Activated T-helper 1 cell treated with anti-CD3 and anti-CD28 coated beads, Interleukin-2, amount 50 U/mL, for 16 hours (primary cell): ENCODE data around the gene RASSF4.
A peak's percentile ranks its signal among the peaks of the same experiment; 100 is the strongest.

Experiments
- DNase-seq, 2 donors: peaks; one replicate each; pipeline ENCODE4 v3.0.0-alpha.2; 2020; ENCODE audit warnings: low read depth in 1 of 2, low spot score in 1 of 2

Gene RASSF4

DNA sequence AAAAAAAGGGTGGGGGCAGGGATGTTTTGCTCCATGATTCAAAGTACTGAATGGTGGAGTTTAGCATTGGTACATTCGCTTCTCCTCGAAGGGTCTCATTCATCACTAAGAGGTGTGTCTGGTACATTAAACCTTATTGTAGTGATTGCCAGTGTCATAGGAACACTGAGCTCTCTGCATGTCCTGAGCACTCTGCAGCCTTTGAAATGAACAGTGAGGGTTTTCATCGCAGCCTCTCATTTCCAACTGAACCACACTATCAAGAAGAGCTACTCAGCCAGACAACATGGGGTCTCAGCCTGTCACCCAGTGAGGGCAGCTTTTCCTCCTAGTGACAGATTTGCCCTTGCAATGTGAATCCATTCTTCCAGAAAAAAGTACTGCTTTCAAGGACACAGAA, 26.6 kb downstream of the RASSF4 start:
- no peak for DNase-seq

DNA sequence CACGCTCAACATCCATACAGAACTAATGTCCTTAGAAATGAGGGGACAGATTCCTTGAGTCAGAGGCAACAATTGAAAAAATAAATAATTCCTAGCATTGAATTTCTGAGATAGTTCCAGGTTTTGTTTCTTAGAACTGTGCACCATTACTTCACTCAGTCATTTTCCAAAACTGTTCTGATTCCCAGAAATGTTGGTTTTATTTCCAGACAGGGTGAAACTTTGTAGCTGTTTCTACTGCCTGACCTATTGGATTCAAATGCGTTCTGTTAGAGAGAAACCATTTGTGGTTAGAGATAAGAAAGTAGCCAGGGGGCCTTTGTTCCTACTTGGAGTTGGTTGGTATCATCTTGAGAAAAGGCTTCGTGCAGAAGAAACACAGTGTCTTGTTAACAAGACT, 27.1 kb downstream of the RASSF4 start:
- DNase-seq: no peak

DNA sequence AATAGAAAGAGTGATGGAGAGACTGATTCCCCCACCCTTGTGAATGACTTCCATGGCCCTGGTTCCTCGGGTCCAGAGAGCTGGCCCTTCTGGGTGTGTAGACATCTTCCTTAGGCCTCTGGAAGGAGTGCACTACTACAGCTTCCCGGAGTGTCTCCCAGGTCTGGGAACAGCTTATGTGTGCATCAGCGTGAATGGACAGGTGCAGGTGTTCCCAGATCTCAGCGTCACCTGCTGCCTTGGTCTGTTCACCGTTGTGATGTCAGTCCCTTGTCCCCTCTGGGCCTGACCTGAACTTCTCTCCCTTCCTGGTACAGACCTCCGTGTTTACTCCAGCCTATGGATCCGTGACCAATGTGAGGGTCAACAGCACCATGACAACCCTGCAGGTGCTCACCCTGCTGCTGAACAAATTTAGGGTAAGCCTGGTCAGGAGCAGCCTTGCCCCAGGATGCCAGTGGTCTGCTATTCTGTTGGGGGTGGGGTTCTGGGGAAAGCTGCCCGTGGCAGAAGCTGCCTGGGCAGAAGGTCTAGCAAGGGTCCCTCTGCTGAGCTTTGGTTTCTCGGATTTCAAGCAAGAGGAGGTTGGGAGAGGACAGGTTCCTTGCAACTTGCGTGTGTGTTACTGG, 29.5 kb downstream of the RASSF4 start:
- no peak for DNase-seq

DNA sequence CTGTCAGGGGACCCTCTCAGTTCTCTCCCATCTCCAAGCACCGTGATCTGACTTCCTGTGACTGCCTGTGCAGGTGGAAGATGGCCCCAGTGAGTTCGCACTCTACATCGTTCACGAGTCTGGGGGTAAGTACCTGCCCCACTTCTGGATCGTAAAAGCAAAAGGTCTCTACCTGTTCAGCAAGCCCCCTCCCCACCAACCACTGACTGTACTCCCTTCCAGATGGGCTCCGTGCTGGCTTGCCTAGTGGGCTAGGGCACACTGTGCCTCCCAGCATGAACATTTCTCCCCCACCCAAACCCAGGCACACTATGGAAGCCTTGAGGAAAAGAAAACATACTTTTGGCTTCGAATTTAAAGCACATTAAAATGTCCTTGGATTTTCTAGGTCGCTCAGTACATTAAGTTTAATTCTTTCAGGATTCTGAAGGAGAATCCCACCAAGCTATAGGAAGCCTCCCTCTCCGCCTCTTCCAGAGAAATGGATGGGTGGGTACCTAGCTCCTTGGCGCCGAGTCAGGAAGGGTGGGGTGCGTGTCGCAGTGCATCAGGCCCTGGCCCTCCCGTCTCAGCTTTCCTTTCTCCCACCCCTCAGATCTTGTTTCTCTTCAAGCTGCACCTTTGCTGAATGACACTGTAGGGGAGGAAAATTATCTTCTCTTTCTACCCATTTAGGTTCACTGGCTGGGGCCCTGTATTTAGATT, 30.1 kb downstream of the RASSF4 start:
- DNase-seq: no peak

DNA sequence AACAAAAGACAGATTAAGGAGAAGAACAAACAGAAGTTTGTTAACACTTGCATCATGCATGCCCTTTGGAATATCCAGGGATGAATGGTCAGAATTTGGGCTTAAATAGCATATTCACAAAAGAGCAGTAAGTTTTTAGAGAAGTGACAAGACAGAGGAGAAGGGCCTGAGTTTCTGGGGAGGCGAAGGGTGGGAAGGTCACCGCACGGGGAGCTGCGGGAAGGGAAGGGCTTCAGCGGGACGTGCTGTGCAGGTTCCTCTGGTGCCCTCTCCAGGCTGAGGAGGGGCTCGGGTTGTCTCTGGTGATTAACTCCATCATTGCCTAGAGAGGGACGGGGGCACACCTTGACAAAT, 30.7 kb downstream of the RASSF4 start:
- DNase-seq: no peak

DNA sequence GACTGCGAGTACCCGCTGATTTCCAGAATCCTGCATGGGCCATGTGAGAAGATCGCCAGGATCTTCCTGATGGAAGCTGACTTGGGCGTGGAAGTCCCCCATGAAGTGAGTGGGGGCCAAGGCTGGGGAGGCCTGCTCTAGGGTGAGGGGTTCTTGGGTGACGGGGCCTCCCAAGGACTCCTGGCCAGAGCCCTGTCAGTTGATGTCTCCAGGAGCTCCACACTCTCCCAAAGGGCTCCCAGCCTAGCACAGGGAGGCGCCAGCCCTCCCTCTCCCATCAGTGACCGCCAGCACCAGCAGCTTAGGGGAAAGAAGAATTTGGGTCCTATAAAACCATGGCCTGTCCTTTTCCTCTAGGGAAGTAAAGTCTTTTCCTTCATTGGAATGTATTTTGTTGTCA, 31.4 kb downstream of the RASSF4 start:
- no peak for DNase-seq

DNA sequence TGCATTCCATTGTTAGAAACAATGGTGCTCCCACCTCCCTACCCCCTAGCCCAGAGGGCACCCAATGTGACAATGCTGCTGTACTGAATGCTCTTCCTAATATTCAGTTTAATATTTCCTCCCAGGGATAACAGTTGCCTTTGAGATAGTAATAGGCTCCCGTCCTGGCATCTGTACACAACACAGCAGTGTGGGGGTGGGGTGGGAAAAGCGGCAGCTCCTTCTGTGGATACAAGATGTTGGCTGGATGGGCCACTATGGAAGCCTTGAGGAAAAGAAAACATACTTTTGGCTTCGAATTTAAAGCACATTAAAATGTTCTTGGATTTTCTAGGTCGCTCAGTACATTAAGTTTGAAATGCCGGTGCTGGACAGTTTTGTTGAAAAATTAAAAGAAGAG, 32.0 kb downstream of the RASSF4 start:
- no peak for DNase-seq

DNA sequence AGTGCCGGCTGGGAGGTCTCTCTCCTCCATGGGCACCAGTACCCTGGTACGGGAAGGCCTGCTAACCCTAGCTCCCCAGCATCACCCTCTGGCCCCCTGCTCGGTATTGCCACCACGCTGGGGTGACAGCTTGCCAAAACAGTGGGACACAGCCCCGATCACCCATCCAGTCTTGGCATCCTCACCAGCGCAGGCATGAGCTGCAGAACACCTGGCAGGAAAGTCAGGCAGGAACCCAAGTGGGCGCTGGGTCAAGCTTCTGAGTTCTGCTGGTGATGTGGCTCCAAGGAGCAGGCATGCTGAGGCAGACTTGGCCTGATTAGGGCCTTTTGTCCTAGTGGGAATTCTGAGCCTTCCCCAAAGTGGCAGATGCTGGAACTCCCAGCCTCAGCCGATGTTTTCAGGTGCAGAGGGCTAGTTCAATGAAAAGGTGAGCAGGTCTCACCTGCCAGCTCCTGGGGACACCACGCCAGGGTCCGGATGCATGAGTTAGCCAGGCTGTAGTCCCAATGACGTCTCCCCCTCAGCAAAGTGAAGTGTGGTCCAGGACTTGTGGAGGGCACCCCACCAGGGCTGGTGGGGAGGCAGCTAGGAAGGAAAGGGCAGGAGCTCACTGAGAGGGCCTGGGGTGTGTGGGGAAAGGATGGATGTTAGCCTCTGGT, 32.6 kb downstream of the RASSF4 start:
- no peak for DNase-seq

DNA sequence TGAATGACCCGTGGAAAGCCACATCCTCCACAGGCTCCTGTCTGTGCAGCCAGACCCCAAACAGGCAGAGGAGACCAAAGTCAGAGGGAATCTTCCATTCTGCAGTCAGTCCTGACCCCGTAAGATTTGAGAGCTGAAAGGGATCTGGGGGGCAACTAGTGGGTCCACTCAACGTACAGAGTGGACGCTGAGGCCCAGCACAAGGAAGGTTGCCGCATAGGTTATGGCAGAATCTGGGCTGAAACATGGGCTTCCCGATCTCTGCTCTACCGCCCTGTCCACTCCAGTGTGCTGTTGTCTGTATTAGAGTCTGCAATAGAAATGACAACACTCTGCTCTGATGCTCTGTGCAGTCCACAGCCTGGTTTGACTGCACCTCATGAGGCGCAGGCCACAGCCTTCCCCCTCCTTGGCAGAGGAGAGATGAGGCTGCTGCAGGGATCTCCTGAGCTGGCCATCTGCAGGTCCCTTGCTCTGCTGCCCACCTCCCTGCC, 33.2 kb downstream of the RASSF4 start:
- DNase-seq: no peak

DNA sequence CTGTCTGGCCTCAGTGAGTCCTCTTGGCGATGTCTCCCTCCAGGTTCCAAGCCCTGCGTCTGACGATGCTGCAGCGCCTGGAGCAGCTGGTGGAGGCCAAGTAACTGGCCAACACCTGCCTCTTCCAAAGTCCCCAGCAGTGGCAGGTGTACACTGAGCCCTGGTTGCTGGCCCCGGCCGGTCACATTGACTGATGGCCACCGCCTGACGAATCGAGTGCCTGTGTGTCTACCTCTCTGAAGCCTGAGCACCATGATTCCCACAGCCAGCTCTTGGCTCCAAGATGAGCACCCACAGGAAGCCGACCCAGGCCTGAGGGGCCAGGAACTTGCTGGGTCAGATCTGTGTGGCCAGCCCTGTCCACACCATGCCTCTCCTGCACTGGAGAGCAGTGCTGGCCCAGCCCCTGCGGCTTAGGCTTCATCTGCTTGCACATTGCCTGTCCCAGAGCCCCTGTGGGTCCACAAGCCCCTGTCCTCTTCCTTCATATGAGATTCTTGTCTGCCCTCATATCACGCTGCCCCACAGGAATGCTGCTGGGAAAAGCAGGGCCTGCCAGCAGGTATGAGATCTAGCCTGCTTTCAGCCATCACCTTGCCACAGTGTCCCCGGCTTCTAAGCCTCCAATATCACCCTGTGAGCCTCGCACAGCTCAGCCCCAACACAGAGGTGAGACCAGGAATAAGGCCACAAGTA, 33.8 kb downstream of the RASSF4 start:
- DNase-seq: no peak

DNA sequence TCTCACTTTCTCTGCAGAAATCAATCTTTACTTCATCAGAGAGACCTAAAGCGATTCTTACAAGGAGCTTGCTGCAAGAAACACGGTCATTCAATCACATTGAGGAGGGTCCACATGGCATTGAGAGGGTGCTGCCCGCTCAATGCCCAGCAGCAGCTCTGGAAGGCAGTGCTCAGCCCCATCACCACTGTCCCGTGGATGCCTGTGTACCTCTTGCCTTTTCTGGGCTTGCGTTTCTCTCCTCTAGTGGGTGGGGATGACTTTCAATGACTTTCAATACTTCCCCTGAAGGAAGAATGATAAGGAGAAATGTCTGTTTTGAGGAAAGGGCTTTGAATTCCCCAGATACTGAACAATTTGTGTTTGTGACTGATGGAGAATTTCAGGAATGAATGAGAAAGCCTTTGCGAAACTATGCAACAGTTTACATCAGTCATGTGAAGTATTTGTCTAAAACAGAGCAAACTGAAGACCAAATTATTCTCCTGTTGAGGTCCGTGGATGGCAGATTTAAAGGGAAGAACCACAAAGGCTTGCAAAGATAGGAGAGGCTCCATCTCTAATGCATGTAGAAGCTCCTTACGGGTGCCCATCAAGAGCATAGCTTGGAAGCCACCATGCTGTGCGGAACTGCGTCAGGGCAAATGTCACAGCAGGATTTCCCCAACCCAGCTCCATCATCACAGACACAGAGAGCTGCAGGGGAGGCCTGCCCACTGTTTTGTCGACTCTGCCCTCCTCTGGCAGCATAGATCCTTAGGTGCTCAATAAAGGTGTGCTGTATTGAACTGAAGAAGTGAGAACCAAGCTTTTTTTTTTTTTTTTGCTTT, 34.5 kb downstream of the RASSF4 start:
- DNase-seq: no peak

DNA sequence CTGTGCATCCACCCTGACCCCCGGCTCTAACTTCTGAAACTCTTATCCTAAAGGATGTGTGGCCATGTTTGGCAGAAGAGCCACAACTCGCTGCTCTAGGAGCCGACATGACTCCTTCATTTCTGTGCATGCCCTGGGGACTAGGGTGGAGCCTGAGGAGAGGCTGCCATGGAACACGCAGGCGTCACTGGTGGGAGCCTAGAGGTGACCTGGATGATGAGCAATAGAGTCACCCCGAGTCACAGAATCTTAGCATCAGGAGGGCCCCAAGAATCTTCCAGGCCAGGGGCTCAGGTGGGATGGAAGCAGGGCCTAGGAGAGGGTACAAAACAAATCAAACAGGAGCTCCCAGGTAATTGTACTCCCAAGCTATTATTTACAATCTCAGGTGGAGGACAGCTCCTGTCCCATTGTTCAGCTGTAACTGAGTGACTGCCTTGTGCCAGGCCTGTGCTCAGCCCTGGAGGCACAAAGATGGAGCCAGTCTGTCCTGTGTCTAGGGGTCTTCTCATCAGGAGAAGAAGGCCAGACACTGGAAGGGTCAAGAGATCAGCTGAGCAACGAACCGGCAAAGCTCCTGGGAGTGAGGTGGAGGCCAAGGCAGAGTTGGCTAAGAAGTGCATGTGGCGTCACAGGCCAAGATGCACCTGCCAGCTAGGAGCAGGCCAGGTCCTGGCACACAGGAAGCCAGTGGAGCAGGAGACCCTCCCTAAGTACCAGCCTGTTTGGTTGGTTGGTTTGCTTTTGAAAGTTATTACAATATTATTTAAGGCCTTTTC, 35.3 kb downstream of the RASSF4 start:
- DNase-seq: no peak

DNA sequence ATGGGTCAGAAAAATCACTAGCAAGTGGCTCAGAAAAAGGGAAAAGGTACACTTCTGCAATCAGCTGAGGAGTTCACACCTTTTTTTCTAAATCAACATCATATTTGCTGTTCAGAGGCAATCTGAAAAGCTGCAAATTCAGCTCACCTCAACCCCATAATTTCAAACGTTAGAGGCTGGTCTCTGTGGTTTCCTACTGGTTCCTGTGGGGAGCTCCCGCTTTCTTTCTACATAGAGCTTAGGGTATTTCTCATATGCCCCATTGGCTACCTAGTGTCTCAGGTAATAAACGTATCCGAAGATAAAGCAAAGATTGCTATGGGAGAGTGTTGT, 35.9 kb downstream of the RASSF4 start:
- DNase-seq: no peak

DNA sequence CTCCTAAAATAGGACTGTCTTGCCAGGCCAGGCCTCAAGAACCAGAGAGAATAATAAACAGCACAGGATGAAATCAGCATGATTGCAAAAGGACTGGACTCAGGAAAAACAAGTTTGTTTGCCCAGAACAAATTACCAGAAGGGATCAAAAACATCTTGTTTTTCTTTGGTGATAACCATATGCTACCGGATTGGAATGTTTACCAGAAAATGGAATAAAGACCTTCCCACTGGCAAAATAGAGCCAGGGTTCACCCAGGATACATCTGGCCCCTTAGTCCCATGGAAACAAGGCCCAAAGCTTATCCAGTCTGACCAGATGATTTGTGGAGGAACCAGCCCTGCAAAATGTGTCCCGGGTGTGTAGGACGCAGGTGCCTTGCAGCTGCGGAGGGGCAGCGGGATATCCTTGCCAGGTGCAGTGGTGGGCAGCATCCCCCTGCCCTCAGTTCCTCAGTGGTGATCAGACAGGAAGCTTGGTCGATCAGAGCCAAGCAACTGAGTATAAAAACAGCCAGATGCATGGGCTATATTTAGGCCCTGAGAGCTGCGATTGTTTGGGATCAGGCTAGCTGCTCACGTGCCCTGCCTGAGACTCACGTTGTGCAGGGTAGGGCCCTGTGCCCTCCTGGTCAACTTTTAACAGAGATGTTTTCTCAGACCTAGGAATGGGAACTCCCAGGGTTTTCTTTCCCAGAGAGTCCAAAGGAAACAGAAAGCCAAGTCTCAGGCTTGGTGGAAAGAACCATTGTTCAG, 36.5 kb downstream of the RASSF4 start:
- DNase-seq: no peak

DNA sequence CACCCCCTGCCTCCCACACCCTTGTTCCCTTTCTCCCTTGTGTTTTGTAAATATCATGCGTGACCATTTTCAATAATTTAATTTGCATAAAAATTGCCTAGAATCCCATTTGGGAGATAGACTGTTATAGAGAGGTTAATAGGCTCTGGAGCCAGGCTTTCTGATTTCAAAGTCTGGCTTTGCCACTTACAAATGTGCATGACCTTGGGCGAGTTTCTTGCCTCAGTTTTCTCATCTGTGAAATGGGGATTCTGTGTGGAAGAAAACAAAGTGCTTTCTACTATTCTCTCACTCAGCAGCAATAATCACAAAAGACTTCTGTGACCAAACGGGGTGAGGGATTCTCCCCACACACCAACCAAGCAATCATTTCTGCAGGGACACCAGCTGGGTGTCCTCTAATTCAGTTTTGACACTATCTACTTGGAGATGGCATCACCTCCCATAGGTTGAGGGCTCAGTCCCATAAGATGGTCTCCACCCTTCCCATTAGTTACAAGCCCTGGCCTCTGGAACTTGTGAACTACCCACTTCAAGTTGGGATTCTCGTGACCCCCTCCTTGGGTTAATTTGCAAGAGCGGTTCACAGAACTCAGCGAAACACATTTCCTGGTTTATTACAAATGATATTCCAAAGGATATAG, 37.6 kb downstream of the RASSF4 start:
- DNase-seq: no peak

DNA sequence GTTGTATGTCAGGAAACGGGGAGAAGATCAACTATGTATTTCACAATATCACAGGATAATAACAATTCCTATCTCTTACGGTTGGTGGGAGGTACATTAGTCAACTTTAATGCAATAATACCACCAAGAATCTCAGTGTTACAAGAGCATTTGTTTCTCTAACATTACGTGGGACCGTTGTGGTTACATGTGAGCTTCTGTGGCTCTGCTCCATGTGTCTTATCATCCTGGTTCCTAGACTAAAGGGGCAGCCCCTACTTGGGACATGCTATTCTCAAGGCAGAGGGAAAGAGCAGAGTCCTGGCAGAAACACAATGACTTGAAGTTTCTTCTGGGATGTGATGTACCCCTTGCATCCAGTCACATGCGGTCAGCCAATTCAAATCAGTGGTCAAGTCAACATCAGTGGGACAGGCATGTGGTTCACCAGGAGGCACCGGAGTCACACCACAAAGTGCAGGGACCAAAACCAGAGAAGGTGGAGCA, 38.6 kb downstream of the RASSF4 start:
- DNase-seq: no peak

DNA sequence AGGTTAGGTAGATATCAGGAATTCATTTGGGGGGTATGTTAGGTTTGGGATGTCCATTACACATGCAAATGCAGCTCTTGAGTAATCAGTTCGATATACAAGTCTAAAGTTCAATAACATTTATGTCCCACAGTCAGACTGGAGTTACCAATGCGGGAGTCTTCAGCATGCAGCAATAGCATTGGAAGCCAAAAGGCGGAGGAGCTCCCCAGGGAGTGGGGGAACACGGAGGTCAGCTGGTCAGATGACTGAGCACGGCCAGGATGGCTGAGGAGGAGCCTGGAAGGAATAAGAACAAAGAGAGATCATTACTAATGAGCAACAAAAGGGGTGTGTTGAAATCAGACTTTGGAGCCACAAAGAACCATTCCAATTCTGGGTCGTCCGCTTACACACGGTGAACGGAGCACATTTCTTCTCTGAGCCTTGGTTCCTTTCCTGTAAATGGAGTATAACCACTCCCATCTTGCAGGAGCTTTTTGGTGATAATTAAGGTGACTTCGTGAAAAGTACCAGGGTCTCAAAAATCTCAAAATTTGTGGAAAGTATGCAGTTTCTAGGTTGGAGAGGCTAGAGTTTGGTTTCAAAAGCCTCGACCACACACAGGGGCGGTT, 40.6 kb downstream of the RASSF4 start:
- no peak for DNase-seq

DNA sequence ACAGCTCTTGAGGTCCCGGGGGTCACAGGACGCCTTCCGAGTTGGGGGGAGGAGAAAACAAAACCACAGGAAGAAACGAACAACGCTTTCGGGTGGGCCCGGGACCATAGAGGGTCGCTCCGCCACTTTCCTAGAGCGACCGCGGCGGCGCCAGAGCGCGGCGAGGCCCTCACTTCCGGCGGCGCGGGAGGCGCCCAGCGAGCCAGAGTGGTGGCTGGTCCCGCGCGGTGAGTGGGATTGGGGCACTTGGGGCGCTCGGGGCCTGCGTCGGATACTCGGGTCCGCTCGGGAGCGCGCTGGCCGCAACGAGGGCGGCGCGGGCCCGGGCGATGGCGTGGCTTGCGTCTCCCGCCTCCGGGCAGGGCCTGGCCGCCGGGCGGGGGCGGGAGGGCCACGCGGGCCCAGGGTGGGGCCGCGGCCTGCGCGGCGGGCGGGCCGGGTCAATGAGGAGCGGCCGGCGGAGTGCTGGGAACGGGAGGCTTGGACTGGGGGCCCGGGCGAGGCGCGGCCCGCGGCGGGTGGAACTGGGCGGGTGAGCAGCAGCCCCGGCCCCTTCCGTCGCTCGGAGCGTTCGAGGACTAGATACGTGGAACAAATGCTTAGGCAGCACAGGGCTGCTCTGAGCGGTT, 41.3 kb downstream of the RASSF4 start, which contains the start of gene ZNF22:
Gene ZNF22 (plus strand): TSS at position 172 of the 629 bp plus-strand sequence. CDS start 2,446 bp downstream, outside the sequence.
- peak; percentile 33 to 40 for DNase-seq
